AG10803 (cell line): Measurements from ENCODE around the gene SIL1.

ENCODE experiments used
- DNase-seq: peaks from one replicate; pipeline ENCODE4 v3.0.0; 2010; ENCODE audit warnings: low read depth
- H3K4me3 ChIP-seq: 2 replicates; pipeline ENCODE4 v1.5.1; 2011; ENCODE audit warnings: mild to moderate bottlenecking, low read length, control low read depth
- TF ChIP-seq, protein P1 (sequence below): conservative IDR thresholded peaks from 2 replicates; pipeline ENCODE4 v1.5.1; 2011; ENCODE audit warnings: mild to moderate bottlenecking, low read length, control low read depth, inconsistent platforms

SIL1 gene

DNA sequence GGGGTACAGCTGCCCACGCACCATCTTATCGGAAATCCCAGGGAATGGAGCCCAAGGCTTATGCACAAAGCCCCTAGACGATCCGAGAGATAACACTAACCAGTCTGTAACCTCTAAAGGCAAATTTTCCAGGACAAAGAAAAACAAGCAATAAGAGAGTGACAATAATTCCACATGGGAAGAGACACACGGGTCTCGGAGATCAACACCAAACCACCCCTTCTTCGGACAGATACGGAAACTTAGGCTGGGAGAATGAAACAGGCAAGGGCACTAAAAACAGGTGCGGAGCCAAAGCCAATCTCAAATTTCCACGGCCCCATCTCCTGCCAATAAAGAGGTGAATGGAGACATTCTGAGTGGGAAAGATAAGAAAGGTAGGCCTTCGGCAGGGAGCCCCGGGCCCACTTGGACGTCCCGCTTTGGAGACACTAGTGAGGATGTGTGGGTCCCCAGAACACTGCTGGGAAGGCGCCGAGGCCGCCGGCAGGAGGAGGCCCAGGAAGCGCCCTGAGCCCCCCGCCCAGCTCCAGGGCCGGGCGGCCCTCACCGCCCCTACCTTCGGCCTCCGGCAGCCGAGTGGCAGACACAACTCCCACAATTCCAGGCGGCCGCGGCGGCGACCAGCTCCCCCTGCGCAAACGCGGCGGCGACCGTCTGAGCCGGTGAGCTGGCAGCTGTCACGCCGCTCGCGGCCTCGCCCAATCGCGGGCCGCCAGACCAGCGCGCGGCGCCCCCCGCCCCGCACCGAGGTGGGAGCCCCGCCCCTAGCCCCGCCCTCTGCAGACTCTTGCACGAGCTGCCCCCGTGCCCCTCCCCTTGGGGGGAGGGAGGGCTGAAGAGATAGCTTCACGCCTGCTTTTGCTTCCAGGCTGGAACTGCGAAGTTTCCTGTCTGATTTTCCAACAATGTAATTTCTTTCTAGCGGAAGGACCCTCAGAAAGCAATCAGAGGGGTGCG is at the start of gene SIL1:
SIL1 (minus strand) TSS at position 659 of the 960 bp plus-strand sequence. CDS start 70,525 bp downstream, outside the sequence.
- peak within 1 kb of the TSS; percentile 84 for H3K4me3 ChIP-seq
- TF ChIP-seq, protein P1, sequence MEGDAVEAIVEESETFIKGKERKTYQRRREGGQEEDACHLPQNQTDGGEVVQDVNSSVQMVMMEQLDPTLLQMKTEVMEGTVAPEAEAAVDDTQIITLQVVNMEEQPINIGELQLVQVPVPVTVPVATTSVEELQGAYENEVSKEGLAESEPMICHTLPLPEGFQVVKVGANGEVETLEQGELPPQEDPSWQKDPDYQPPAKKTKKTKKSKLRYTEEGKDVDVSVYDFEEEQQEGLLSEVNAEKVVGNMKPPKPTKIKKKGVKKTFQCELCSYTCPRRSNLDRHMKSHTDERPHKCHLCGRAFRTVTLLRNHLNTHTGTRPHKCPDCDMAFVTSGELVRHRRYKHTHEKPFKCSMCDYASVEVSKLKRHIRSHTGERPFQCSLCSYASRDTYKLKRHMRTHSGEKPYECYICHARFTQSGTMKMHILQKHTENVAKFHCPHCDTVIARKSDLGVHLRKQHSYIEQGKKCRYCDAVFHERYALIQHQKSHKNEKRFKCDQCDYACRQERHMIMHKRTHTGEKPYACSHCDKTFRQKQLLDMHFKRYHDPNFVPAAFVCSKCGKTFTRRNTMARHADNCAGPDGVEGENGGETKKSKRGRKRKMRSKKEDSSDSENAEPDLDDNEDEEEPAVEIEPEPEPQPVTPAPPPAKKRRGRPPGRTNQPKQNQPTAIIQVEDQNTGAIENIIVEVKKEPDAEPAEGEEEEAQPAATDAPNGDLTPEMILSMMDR: no peak
- peak; percentile 93 for DNase-seq

DNA sequence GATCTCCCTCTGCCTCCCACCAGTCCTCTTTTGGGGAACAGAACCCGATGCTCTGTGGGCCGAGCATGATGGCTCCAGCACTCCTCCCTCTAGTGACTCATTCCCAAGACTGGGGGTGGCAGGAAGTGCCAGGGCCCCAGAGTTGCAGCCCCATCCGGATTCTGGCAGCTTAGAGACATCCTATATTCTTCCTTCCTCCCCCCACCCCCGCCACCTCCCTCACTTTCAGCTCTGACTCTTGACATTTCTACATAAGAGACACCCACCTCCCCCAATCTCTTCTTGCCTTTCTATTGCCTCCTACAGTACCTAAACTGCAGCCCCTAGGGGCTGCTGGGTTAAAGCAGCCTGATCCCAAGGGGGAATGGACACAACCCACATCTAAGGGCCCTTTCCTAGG is 48.2 kb upstream of the SIL1 start:
- TF ChIP-seq, protein P1: no peak
- no peak overlapping the region for H3K4me3 ChIP-seq
- DNase-seq: peak; percentile 34

DNA sequence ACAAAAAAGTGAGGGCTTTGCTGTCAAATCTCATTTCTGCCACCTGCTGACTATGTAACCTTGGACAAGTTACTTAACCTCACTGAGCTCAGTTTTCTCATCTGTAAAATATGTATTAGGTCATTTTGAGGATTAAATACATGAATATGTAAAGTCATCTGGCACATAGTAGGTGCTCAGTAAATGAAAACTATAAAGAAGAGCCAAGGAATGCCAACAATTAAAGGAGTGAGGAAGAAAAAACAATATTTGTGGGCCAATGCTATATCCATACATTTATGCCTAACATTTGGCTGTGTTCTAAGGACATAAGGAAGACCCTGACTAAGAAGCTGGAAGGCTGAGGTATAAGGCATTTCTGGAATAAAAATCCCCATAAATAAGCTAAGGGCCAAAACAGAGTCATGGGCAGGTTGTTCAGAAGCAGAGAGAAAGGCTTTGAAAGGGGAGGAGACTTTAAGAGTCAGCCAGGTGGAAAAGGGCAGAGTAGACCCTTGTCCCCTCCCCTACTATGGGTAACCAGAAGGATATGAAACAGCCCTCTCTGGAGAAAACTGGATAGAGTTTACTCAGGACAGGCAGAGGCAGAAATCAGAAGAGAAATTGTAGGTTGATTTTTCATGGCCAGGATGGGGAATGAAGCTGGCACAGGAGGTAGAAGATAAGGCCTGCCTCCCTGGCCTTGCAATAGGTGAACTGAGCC is 47.6 kb upstream of the SIL1 start:
- DNase-seq: no peak
- TF ChIP-seq, protein P1: no peak
- H3K4me3 ChIP-seq: no peak overlapping the region

DNA sequence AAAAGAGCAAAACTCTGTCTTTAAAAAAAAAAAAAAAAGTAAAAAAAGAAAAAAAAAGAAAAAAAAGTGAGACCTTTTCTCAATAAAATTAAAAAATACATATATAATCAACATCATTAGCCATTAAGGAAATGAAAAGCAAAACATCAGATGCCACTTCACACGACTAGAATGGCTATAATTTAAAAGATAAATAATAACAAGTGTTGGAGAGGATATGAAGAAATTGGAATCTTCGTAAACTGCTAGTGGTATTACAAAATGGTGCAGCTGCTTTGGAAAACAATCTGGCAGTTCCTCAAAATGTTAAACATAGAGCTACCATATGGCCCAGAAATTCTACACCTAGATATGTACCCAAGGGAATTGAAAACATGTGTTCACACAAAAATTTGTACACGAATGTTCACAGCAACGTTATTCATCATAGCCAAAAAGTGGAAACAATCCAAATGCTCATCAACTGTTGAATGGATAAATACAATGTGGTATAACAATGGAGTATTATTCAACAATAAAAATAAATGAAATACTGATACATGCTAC is 45.3 kb upstream of the SIL1 start:
- H3K4me3 ChIP-seq: no peak overlapping the region
- DNase-seq: peak; percentile 69
- TF ChIP-seq, protein P1: no peak

DNA sequence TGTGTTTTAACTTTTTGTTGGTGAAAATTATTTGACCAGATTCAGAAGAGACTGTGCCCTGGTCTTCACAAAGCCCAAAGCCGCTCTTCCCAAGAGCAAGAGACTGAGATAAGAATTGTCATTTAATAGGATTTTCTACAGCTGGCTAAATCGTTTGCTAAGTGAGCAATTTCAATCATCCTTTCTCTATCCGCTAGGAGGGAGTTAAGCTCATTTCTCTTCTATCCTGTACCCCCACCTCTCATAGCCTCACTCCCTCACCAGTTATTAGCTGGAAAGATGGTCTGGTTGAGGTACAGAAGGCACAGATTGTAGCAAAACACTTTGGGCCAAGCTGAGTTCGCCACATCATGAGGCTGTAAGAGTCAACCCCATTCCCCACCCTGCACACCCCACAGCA is 43.0 kb upstream of the SIL1 start:
- no peak for DNase-seq
- TF ChIP-seq, protein P1: no peak
- no peak overlapping the region for H3K4me3 ChIP-seq

DNA sequence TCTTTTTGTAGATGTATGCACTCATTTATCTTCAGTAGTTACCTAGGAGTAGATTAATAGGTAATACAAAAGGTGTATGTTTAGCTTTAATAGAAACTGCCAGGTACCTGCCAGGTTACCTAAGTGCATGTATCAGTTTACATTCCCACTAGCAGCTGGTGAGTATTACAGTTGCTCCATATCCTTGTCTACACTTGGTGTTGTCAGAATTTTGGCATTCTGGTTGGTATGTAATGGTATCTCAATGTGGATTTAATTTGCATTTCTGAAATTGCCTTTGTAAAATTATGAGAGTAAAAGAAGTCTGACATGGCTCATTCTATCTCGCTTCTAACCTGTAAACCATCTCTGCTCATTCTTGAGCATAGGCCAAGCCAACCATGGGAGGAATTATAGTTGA is 38.3 kb upstream of the SIL1 start:
- TF ChIP-seq, protein P1: no peak
- DNase-seq: no peak
- H3K4me3 ChIP-seq: no peak overlapping the region
